Fibroblast of lung (primary cell): ENCODE results near the gene MPV17L2. TPM values are rescaled to one million over a fixed set of nuclear protein-coding genes. Genes with fewer than 3 reads are reported as not detected.

Experiments
- DNase-seq, 2 donors: peaks; one replicate each; pipeline versions ENCODE4 v3.0.0 to v3.0.0-alpha.2; 2010; ENCODE audit warnings: low read depth in 2 of 2
- H2AFZ ChIP-seq: 2 replicates; pipeline ENCODE4 v1.5.1; 2012; ENCODE audit warnings: low read length, control low read depth, inconsistent platforms
- H3K27ac ChIP-seq: 2 replicates; pipeline ENCODE4 v1.5.1; 2011; ENCODE audit warnings: low read length, control low read depth; ENCODE audit not compliant: insufficient read depth
- H3K27me3 ChIP-seq: 2 replicates; pipeline ENCODE4 v1.5.1; 2011; ENCODE audit warnings: mild to moderate bottlenecking, low read length; ENCODE audit not compliant: control insufficient read depth, insufficient read depth
- H3K36me3 ChIP-seq: 2 replicates; pipeline ENCODE4 v1.5.1; 2011; ENCODE audit warnings: low read length; ENCODE audit not compliant: control insufficient read depth, insufficient read depth
- H3K4me1 ChIP-seq: 2 replicates; pipeline ENCODE4 v1.5.1; 2011; ENCODE audit warnings: low read length; ENCODE audit not compliant: control insufficient read depth, insufficient read depth; ENCODE audit errors: extremely low read depth
- H3K4me2 ChIP-seq: 2 replicates; pipeline ENCODE4 v1.5.1; 2011; ENCODE audit warnings: low read length, control low read depth; ENCODE audit not compliant: insufficient read depth; ENCODE audit errors: extremely low read depth
- H3K4me3 ChIP-seq, 4 experiments: fragments of 200-600 bp in 1 of 4; sonication (generic) in 1 of 4; replicated peaks in 1 of 4; 2 replicates each; pipeline ENCODE4 v1.5.1; 2011 to 2016; ENCODE audit warnings: low read length in 4 of 4, low read depth in 3 of 4, mild to moderate bottlenecking in 3 of 4, control low read depth in 2 of 4, inconsistent platforms in 1 of 4, mixed read lengths in 1 of 4; ENCODE audit not compliant: insufficient read depth in 1 of 4; ENCODE audit errors: control extremely low read depth in 1 of 4
- H3K79me2 ChIP-seq: 2 replicates; pipeline ENCODE4 v1.5.1; 2012; ENCODE audit warnings: mild to moderate bottlenecking, low read length, inconsistent platforms; ENCODE audit not compliant: control insufficient read depth, insufficient read depth
- H3K9ac ChIP-seq: 2 replicates; pipeline ENCODE4 v1.5.1; 2011; ENCODE audit warnings: mild to moderate bottlenecking, low read length, control low read depth; ENCODE audit not compliant: insufficient read depth
- H3K9me3 ChIP-seq: 2 replicates; pipeline ENCODE4 v1.5.1; 2012; ENCODE audit warnings: low read depth, low read length; ENCODE audit not compliant: control insufficient read depth, insufficient read depth
- H4K20me1 ChIP-seq: 2 replicates; pipeline ENCODE4 v1.5.1; 2011; ENCODE audit warnings: low read length; ENCODE audit not compliant: control insufficient read depth, insufficient read depth; ENCODE audit errors: extremely low read depth
- EZH2 ChIP-seq: IDR thresholded peaks from 2 replicates; pipeline ENCODE4 v1.5.1; 2012; ENCODE audit warnings: low read length, control low read depth, mild to moderate bottlenecking; ENCODE audit errors: missing control alignments
- polyA plus RNA-seq, 2 donors: library from polyadenylated mRNA; depleted of rRNA in 1 of 2; stranded (reverse) in 1 of 2; unstranded in 1 of 2; fragments of >200 nt; gene quantifications; 2 replicates each; pipeline ENCODE4 v1.2.1, GENCODE V29; 2011 to 2012; ENCODE audit warnings: missing spikeins in 1 of 2
- total RNA-seq: library from RNA; depleted of rRNA; stranded (reverse); fragments of >200 nt; gene quantifications from 2 replicates; pipeline ENCODE4 v1.2.1, GENCODE V29; 2014
- TF ChIP-seq, protein P1 (sequence below), 2 donors: IDR thresholded peaks in 1 of 2; conservative IDR thresholded peaks in 1 of 2; 1 replicate in 1 of 2; 2 replicates in 1 of 2; pipeline ENCODE4 v1.5.1; 2011 to 2012; ENCODE audit warnings: low read length in 2 of 2, control low read depth in 1 of 2, inconsistent platforms in 1 of 2, low read depth in 1 of 2, mild to moderate bottlenecking in 1 of 2

Gene MPV17L2
- total and polyA plus RNA-seq, 2 donors (not counting 1 experiment from before 2014, with no cell fraction given): 4.1 to 9.4 TPM

- Histone ChIP-seq H2AFZ (no peak overlapping the region), H3K4me3 (no peak overlapping the region), H3K36me3 (peaks cover 7% of the 10 kb centered on the region), H3K9ac (no peak overlapping the region), H3K27me3 (no peaks in the 10 kb centered on the region), H3K4me2 (no peak overlapping the region), H3K4me1 (peaks cover 4% of the 10 kb centered on the region), H3K27ac (no peak overlapping the region), H3K79me2 (no peaks in the 10 kb centered on the region), H4K20me1 (no peaks in the 10 kb centered on the region), H3K9me3 (no peaks in the 10 kb centered on the region)
- TF ChIP-seq, protein P1, sequence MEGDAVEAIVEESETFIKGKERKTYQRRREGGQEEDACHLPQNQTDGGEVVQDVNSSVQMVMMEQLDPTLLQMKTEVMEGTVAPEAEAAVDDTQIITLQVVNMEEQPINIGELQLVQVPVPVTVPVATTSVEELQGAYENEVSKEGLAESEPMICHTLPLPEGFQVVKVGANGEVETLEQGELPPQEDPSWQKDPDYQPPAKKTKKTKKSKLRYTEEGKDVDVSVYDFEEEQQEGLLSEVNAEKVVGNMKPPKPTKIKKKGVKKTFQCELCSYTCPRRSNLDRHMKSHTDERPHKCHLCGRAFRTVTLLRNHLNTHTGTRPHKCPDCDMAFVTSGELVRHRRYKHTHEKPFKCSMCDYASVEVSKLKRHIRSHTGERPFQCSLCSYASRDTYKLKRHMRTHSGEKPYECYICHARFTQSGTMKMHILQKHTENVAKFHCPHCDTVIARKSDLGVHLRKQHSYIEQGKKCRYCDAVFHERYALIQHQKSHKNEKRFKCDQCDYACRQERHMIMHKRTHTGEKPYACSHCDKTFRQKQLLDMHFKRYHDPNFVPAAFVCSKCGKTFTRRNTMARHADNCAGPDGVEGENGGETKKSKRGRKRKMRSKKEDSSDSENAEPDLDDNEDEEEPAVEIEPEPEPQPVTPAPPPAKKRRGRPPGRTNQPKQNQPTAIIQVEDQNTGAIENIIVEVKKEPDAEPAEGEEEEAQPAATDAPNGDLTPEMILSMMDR (conservative IDR thresholded peaks at IDR 0.05 in 1 of 2, IDR thresholded peaks at IDR 0.05 in 1 of 2; ENCODE audit: low read depth in 1 of 2, low read length in 2 of 2): no peak
- no peak for TF ChIP-seq EZH2
- no peak for DNase-seq
Observed at GRCh38 chr19:18172331-18173053, 20.5 kb upstream of the MPV17L2 start.

DNA sequence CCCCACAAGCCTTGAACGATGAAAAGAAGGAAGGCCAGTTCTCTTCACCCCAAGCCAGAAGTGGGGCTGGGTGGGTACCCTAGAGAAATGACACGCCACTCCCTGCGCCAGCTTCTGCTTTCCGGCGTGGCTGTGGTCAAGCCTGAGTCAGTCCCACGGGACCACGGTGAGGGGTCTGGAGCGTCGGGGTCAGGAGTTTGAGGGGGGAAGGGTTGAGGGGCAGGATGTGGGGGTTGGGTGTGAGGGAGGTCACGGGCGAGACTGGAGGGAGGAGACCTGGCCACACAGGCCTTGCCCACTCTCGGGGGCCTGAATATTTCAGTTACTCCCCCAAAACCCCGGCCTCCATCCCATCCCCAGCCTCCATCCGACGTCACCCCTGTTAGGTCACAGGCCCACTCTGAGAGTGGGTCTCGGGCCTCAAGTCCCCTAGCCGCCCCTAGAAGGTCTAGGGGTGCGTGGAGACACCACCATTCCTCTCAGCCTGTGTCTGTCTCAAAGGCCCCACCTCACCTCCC is 19.9 kb upstream of the MPV17L2 start:
- no peak overlapping the region for H3K27ac ChIP-seq
- no peaks in the 10 kb centered on the region for H3K27me3 ChIP-seq
- no peaks in the 10 kb centered on the region for H4K20me1 ChIP-seq
- DNase-seq: no peak
- H3K79me2 ChIP-seq: no peaks in the 10 kb centered on the region
- peaks cover 5% of the 10 kb centered on the region for H3K36me3 ChIP-seq
- peak overlapping the region; percentile 18 for H3K4me2 ChIP-seq
- peak overlapping the region; percentile 5 for H2AFZ ChIP-seq
- H3K4me3 ChIP-seq: peak overlapping the region in 1 of 4 experiments; percentile 75
- H3K9me3 ChIP-seq: no peaks in the 10 kb centered on the region
- TF ChIP-seq, protein P1 (conservative IDR thresholded peaks at IDR 0.05 in 1 of 2, IDR thresholded peaks at IDR 0.05 in 1 of 2; ENCODE audit: low read depth in 1 of 2, low read length in 2 of 2): no peak
- no peak for TF ChIP-seq EZH2
- peaks cover 4% of the 10 kb centered on the region for H3K4me1 ChIP-seq
- peak overlapping the region; percentile 1 for H3K9ac ChIP-seq

- Histone ChIP-seq H4K20me1 (no peaks in the 10 kb centered on the region), H3K27me3 (no peaks in the 10 kb centered on the region), H3K36me3 (peaks cover 3% of the 10 kb centered on the region), H2AFZ (peak within 1 kb of the TSS; percentile 5), H3K27ac (no peak within 1 kb of the TSS), H3K4me2 (peak within 1 kb of the TSS; percentile 18), H3K4me1 (peaks cover 4% of the 10 kb centered on the region), H3K79me2 (no peaks in the 10 kb centered on the region), H3K9ac (peak within 1 kb of the TSS; percentile 66), H3K4me3 (peak within 1 kb of the TSS; percentile 46 to 75 (median 64)), H3K9me3 (no peaks in the 10 kb centered on the region)
- no peak for TF ChIP-seq EZH2
- TF ChIP-seq, protein P1 (conservative IDR thresholded peaks at IDR 0.05 in 1 of 2, IDR thresholded peaks at IDR 0.05 in 1 of 2; ENCODE audit: low read depth in 1 of 2, low read length in 2 of 2): no peak
- no peak for DNase-seq
Observed at GRCh38 chr19:18173572-18174288, 19.3 kb upstream of the MPV17L2 start, which contains the start of gene IFI30. IFI30 (plus strand) TSS chr19:18173813; CDS start chr19:18173842, 29 bp downstream.
